Embryonic facial prominence (tissue), 1 donor: Measurements from ENCODE around the gene PROKR2.

Experiments
- DNase-seq: peaks from one replicate; pipeline ENCODE4 v3.0.0-alpha.2; 2016; ENCODE audit errors: extremely low spot score

PROKR2 gene

GRCh38 chr20:5316188-5317158 is at the start of gene PROKR2:
Gene PROKR2 (minus strand): TSS chr20:5316954. CDS start chr20:5314369, 2,585 bp downstream.
- no peak for DNase-seq

- DNase-seq = no peak
Observed at GRCh38 chr20:5364997-5365597, 48.3 kb upstream of the PROKR2 start.

DNA sequence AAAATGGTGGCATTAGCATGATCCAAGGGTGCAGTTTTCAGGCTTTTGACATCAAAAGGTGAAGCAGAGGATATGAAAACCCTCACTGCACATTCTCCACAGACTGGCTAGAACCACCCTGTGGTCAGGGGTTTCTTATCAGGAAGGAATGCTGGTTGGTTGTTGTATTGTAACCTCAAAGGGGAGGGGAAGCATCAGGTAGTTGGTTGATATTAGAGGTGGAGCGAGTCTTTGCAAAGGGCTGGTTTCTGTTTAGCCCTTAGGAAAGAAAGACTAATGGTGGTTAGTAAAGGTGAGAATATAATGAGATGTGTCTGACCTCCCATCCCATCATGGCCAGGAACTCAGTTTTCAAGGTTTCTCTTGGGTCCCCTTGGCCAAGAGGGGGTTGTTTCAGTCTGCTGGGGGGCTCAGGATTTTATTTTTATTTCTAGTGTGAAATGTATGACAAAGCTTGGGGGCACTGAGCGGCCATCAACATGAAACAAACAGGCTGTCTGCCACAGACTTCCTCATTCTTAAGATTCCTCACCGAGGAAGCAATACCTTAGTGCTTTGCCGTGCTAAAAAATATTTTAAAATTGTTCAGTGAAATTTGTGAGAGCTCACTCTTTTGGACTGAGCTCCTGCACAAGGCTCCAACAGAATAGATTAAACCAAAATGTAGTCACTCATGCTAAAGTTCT is 47.5 kb upstream of the PROKR2 start:
- no peak for DNase-seq

DNA sequence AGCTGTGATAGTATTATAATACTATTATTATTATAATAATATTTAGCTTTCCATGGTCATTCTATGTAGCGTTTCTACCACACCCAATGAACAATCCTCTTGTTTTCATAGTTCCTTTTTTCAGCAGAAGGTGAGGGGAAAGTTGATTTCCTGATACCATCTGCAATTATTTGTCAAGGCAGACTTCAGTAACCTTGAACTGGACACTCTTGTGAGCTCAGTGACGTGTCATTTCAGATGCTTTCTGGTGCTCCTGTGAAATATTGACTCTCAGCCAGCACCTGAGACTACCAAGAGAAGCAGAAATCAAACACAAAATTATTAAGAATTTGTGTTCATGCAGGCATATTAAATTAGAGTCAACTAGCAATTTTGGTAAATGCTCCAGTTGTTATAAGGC is 46.0 kb upstream of the PROKR2 start:
- DNase-seq = no peak

DNA sequence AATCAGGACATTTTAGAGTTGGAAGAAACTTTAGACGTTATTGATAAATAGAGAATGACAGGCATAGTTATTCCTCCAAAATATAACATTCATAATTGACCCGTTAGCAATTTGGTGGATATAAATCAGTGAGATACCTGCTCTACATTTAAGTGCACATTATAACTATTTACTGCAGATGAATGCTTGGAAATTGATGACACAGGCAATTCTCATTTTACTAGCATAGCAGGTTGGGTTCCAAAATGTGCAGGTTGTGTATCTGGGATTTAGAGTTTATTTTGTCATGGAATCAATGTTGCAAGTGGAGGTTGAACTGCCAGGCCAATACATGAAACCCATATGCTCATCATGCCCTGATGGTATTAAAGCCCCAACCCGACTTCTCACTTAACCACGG is 44.4 kb upstream of the PROKR2 start:
- no peak for DNase-seq

GRCh38 chr20:5357946-5358345 is 41.2 kb upstream of the PROKR2 start:
- no peak for DNase-seq

GRCh38 chr20:5356941-5357340 is 40.2 kb upstream of the PROKR2 start:
- DNase-seq = no peak

- no peak for DNase-seq
Observed at GRCh38 chr20:5354901-5355300, 38.1 kb upstream of the PROKR2 start.

GRCh38 chr20:5353624-5354496 is 37.1 kb upstream of the PROKR2 start:
- DNase-seq = no peak

GRCh38 chr20:5349448-5349847 is 32.7 kb upstream of the PROKR2 start:
- DNase-seq = no peak

DNA sequence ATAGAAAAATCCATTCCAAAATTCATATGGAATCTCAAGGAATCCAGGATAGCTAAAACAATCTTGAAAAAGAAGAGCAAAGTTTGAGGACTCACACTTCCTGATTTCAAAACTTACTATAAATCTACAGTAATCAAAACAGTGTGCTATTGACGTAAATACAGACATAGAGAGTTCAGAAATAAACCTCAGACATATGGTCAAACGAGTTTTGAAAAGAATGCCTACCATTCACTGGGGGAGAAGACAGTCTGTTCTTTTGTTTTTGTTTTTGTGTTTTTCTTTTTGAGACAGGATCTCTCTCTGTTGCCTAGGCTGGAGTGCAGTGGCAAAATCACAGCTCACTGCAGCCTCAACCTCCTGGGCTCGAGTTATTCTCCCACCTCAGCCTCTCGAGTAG is 25.3 kb upstream of the PROKR2 start:
- DNase-seq = no peak

- DNase-seq = no peak
Observed at GRCh38 chr20:5331340-5331739, 14.6 kb upstream of the PROKR2 start.

DNA sequence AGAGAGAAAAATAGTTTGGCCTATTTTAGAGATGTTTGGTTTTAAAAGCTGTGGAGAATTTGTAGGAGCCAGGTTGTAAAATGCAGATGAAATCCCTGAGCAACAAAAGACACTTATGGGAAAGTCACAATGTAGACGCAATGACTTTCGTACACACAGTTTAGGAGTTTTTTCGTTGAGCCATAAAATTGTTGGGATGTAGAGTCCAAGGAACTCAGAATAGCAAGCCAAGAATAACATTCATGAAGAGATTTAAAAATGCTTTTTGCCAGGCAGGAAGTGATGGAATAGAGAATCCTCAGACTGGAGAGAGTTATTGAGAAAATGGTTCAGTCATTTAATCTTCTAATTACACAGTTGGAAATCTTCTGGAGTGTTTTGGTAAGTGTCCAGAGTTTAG is 11.5 kb upstream of the PROKR2 start:
- DNase-seq = no peak

GRCh38 chr20:5327356-5327755 is 10.6 kb upstream of the PROKR2 start:
- DNase-seq = no peak

GRCh38 chr20:5315807-5316187 is 957 bp downstream of the PROKR2 start:
- no peak for DNase-seq

DNA sequence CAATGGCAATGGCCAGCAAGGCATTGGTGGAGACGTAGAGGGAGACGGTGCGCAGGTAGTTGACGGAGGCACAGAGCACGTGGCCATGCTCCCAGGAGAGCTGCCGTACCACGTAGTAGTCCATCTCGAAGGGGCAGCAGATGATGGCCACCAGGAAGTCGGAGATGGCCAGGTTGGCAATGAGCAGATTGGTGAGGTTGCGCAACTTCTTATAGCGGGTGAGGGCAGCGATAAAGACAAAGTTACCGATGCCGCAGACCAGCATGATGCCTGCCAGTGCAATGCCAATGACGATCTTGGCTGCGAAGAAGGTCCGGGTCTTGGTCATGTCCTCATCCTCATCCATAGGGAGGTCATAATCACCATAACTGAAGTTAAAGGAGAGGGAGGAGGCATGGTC is 2.8 kb downstream of the PROKR2 start:
- no peak for DNase-seq

DNA sequence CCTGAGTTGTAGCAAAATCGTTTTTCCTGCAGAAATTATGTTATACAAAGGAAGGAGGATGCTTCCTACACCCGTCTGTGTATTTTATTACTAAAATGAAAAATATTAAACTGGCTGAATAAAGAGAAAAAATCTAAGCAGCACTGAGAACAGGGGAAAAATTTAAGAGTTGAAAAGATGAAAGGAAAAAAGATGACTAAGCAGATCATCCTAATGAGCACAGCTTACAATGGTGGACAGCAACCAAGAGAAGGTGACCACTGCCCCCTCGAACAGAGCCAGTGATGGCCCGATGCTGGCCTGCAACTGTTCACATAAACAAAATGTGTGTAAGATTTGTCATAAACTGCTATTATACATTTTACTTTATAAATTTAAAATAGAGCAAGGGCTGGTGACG is 4.2 kb downstream of the PROKR2 start:
- no peak for DNase-seq

DNA sequence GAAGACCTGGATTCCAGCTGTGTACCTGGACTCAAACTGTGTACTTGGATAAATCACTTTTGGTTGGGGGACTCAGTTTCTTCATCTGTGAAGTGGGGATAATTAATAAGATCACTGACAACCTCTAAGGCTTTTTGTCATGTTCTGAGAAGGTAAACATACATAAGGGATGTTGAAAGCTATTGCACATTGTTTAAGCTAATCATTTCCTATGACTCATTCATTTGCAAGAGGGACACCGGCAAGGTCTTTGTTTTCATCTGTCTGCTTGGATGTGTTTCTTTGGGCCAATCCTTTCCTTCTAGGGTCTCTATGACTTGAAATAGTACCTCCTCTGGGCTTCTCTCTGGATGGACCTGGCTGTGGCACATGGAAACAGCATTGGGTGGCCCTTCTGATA is 6.8 kb downstream of the PROKR2 start:
- no peak for DNase-seq

GRCh38 chr20:5298811-5299210 is 17.9 kb downstream of the PROKR2 start:
- DNase-seq = no peak

GRCh38 chr20:5297280-5298004 is 19.3 kb downstream of the PROKR2 start:
- DNase-seq = no peak

DNA sequence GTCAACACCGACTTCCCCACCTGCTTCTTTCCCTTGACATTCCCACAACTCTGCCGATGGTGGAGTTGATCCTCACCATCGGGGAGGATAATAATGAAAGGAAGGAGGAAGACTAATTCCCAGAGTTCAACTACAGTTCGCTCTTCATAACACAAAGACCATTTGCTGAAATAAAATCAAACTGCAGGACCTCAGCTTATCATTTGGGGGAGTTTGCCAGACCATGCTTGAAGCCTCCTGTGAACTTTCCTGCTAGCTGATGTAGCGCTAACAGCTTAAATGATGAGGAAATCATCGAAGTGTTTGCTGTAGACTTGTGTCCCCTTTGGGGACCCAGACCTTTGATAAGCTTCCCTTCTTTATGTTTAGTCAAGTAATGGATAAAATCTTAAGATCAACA is 26.2 kb downstream of the PROKR2 start:
- DNase-seq = no peak
